Spleen (tissue), 11 donors: Measurements from ENCODE around the gene EPX. TPM values are rescaled to one million over a fixed set of nuclear protein-coding genes. Genes with fewer than 3 reads are reported as not detected.
A peak's percentile ranks its signal among the peaks of the same experiment; 100 is the strongest.

Experiments
- DNase-seq: peaks from one replicate; pipeline ENCODE4 v3.0.0-alpha.2; 2020
- H3K27ac ChIP-seq, 8 donors: fragments of 200-600 bp; sonication (generic) in 7 of 8; 1 replicate in 4 of 8; 2 replicates in 4 of 8; pipeline versions ENCODE4 v1.5.0 to v1.8.0; 2016 to 2021; ENCODE audit warnings: inconsistent platforms in 4 of 8, mild to moderate bottlenecking in 4 of 8, moderate library complexity in 1 of 8
- H3K27me3 ChIP-seq, 7 donors: fragments of 200-600 bp; sonication (generic) in 6 of 7; replicated peaks in 1 of 7; 1 replicate in 4 of 7; 2 replicates in 3 of 7; pipeline versions ENCODE4 v1.5.0 to v1.8.0; 2016 to 2021; ENCODE audit warnings: inconsistent platforms in 3 of 7, mild to moderate bottlenecking in 1 of 7
- H3K36me3 ChIP-seq, 6 donors: fragments of 200-600 bp; sonication (generic) in 5 of 6; 1 replicate in 4 of 6; 2 replicates in 2 of 6; pipeline versions ENCODE4 v1.5.0 to v1.8.0; 2016 to 2021; ENCODE audit warnings: inconsistent platforms in 2 of 6
- H3K4me1 ChIP-seq, 6 donors: fragments of 200-600 bp; sonication (generic) in 5 of 6; 1 replicate in 3 of 6; 2 replicates in 3 of 6; pipeline versions ENCODE4 v1.5.0 to v1.8.0; 2016 to 2021; ENCODE audit warnings: inconsistent platforms in 3 of 6
- H3K4me3 ChIP-seq, 8 donors: fragments of 200-600 bp; sonication (generic) in 7 of 8; 1 replicate in 4 of 8; 2 replicates in 4 of 8; pipeline versions ENCODE4 v1.5.0 to v1.8.0; 2016 to 2021; ENCODE audit warnings: inconsistent platforms in 4 of 8, mild to moderate bottlenecking in 4 of 8, moderate library complexity in 2 of 8
- H3K9me3 ChIP-seq, 8 donors: fragments of 200-600 bp; sonication (generic) in 7 of 8; 1 replicate in 4 of 8; 2 replicates in 4 of 8; pipeline versions ENCODE4 v1.5.0 to v1.8.0; 2016 to 2021; ENCODE audit warnings: inconsistent platforms in 4 of 8
- CTCF ChIP-seq, 11 experiments: fragments of 200-600 bp in 7 of 11; fragments of 450-650 bp in 4 of 11; sonication (generic) in 4 of 11; IDR thresholded peaks in 8 of 11; conservative IDR thresholded peaks in 3 of 11; 1 replicate in 7 of 11; 2 replicates in 4 of 11; pipeline versions ENCODE4 v1.4.0 to v1.8.0; 2016 to 2021; ENCODE audit warnings: antibody characterized with exemption in 11 of 11, inconsistent platforms in 4 of 11, mild to moderate bottlenecking in 1 of 11
- POLR2A ChIP-seq, 3 donors: fragments of 450-650 bp; IDR thresholded peaks; one replicate each; pipeline ENCODE4 v1.5.1; 2017; ENCODE audit warnings: antibody characterized with exemption in 3 of 3, mild to moderate bottlenecking in 1 of 3
- POLR2AphosphoS5 ChIP-seq, 3 donors: sonication (generic); formaldehyde crosslinking; IDR thresholded peaks; one replicate each; pipeline ENCODE4 v1.5.1; 2017; ENCODE audit warnings: antibody characterized with exemption in 3 of 3
- WGBS, 5 donors: extraction: QIAGEN DNeasy Blood & Tissue Kit in 3 of 5; methylation state at CpG; one replicate each; pipeline versions ENCODE4 v1.1.5 to v1.1.7; 2013 to 2018; 5-methylcytosine and 5-hydroxymethylcytosine counted together
- intact Hi-C: fragments of 100-400 bp; cut with DNase I; formaldehyde crosslinking; loops from one replicate; pipeline ENCODE4 v1.15.0; 2023; ENCODE audit warnings: low total_unique reads
- polyA plus RNA-seq, 3 donors: library from polyadenylated mRNA; stranded (reverse); fragments of 200-250 nt; gene quantifications; one replicate each; pipeline ENCODE4 v1.2.1, GENCODE V29; 2013
- total RNA-seq, 7 donors: library from RNA; depleted of rRNA in 3 of 7; stranded (reverse); fragments of >200 nt in 3 of 7; fragmentation: NEBNext Ultra II Directional in 4 of 7; extraction: Animal tissue kit (Norgen Biotek cat#: 25700) in 4 of 7; gene quantifications; one replicate each; pipeline versions ENCODE4 v1.1.0 to v1.2.1, GENCODE V29; 2016 to 2021
- donor health status: healthy with polysubstance abuse.
- donor health status: DM: no; HTN: no; CAD: no; lungs with moderate emphysema.
- donor health status: DM: no; HTN: no; CAD: no.
- donor health status: Bipolar disorder and iron deficiency.
- donor health status: healthy.
- donor health status: DM: no; HTN: no; CAD: no.
- donor health status: DM: yes; HTN: yes; CAD: no.

The EPX gene
- total and polyA plus RNA-seq, 10 donors = 0.24 to 3.9 (median 1.2) TPM; not detected in 1

- TF ChIP-seq POLR2AphosphoS5 (IDR thresholded peaks at IDR 0.05) = no peak
- no peak for TF ChIP-seq POLR2A (IDR thresholded peaks at IDR 0.05)
- TF ChIP-seq CTCF (IDR thresholded peaks at IDR 0.05 in 8 of 11, conservative IDR thresholded peaks at IDR 0.05 in 3 of 11) = no peak
- DNase-seq = no peak
- Histone ChIP-seq H3K9me3 (no peaks in the 10 kb centered on the region), H3K4me1 (peaks cover 0 to 4% (median 0%) of the 10 kb centered on the region in 6 donors), H3K27me3 (peaks cover 0 to 71% (median 10%) of the 10 kb centered on the region in 7 donors), H3K4me3 (no peak overlapping the region), H3K27ac (no peak overlapping the region), H3K36me3 (no peaks in the 10 kb centered on the region)
- 70 to 94% (median 79%) methylated on average over 5 of the region's 5 CpGs for WGBS, 5 donors
- intact Hi-C loops = no loop called here
These were observed 3.1 kb downstream of the EPX start for GRCh38 chr17:58195518-58196123.

- WGBS, 5 donors = 81 to 88% (median 86%) methylated on average over 7 of the region's 7 CpGs
- Histone ChIP-seq H3K4me1 (peaks cover 0 to 4% (median 0%) of the 10 kb centered on the region in 6 donors), H3K4me3 (no peak overlapping the region), H3K27me3 (peaks cover 0 to 61% (median 10%) of the 10 kb centered on the region in 7 donors), H3K27ac (no peak overlapping the region), H3K9me3 (no peaks in the 10 kb centered on the region), H3K36me3 (no peaks in the 10 kb centered on the region)
- TF ChIP-seq POLR2AphosphoS5 (IDR thresholded peaks at IDR 0.05) (no peak), POLR2A (IDR thresholded peaks at IDR 0.05) (no peak), CTCF (IDR thresholded peaks at IDR 0.05 in 8 of 11, conservative IDR thresholded peaks at IDR 0.05 in 3 of 11) (no peak)
- no peak for DNase-seq
- intact Hi-C loops = no loop called here
These were observed 4.1 kb downstream of the EPX start for GRCh38 chr17:58196610-58197009.

- Histone ChIP-seq H3K9me3 (no peaks in the 10 kb centered on the region), H3K27me3 (peaks cover 0 to 40% (median 10%) of the 10 kb centered on the region in 7 donors), H3K4me1 (peaks cover 0 to 4% (median 0%) of the 10 kb centered on the region in 6 donors), H3K36me3 (peaks cover 0 to 7% (median 0%) of the 10 kb centered on the region in 6 donors), H3K4me3 (no peak overlapping the region), H3K27ac (no peak overlapping the region)
- TF ChIP-seq POLR2AphosphoS5 (IDR thresholded peaks at IDR 0.05) (peak in 1 of 3 donors; percentile 14), POLR2A (IDR thresholded peaks at IDR 0.05) (no peak), CTCF (IDR thresholded peaks at IDR 0.05 in 8 of 11, conservative IDR thresholded peaks at IDR 0.05 in 3 of 11) (peak in 9 of 11 experiments; percentile 38 to 76 (median 68))
- DNase-seq = peak; percentile 82
- 37 to 52% (median 42%) methylated on average over 13 to 14 of the region's 14 CpGs for WGBS, 5 donors
- intact Hi-C loops = no loop called here
These were observed 7.6 kb downstream of the EPX start for GRCh38 chr17:58200024-58200633.

- intact Hi-C loops = no loop called here
- no peak for DNase-seq
- H3K27ac ChIP-seq = no peak overlapping the region
- H3K4me3 ChIP-seq = no peak overlapping the region
- H3K9me3 ChIP-seq = no peaks in the 10 kb centered on the region
- H3K36me3 ChIP-seq = peaks cover 0 to 34% (median 14%) of the 10 kb centered on the region in 6 donors
- peaks cover 0 to 4% (median 0%) of the 10 kb centered on the region in 6 donors for H3K4me1 ChIP-seq
- peaks cover 0 to 26% (median 10%) of the 10 kb centered on the region in 7 donors for H3K27me3 ChIP-seq
- TF ChIP-seq CTCF (IDR thresholded peaks at IDR 0.05 in 8 of 11, conservative IDR thresholded peaks at IDR 0.05 in 3 of 11) = no peak
- no peak for TF ChIP-seq POLR2AphosphoS5 (IDR thresholded peaks at IDR 0.05)
- TF ChIP-seq POLR2A (IDR thresholded peaks at IDR 0.05) = no peak
- 88 to 94% (median 90%) methylated on average over 7 of the region's 7 CpGs for WGBS, 5 donors
These were observed 10.3 kb downstream of the EPX start for GRCh38 chr17:58202859-58203258.
